CD4-positive, alpha-beta T cell treated with Interleukin-4 for 4 hours (primary cell): Measurements from ENCODE around the gene TUT4.
"Not testable (repeated sequence)": the region's sequence is repeated elsewhere in the genome, so short reads cannot be mapped to it uniquely, and the experiment has no call there.

ENCODE experiments used
- DNase-seq: peaks from one replicate; pipeline ENCODE4 v3.0.0-alpha.2; 2020

Gene TUT4

GRCh38 chr1:52552505-52553361, at the start of gene TUT4:
TUT4 (minus strand) TSS chr1:52553092; CDS start chr1:52526280, 26,812 bp downstream.
- DNase-seq: peak; percentile 76

- DNase-seq: peak; percentile 58
These were observed 49.3 kb upstream of the TUT4 start, which contains the start of gene GPX7 for GRCh38 chr1:52601991-52602855. GPX7 (plus strand) TSS chr1:52602371; CDS start chr1:52602410, 39 bp downstream.

GRCh38 chr1:52601519-52601918, 48.6 kb upstream of the TUT4 start:
- no peak for DNase-seq

- DNase-seq: no peak
These were observed 47.8 kb upstream of the TUT4 start for GRCh38 chr1:52600533-52601179.

- no peak for DNase-seq
These were observed 46.3 kb upstream of the TUT4 start for GRCh38 chr1:52599236-52599635.

GRCh38 chr1:52598729-52599128, 45.8 kb upstream of the TUT4 start:
- no peak for DNase-seq

GRCh38 chr1:52597912-52598311, 45.0 kb upstream of the TUT4 start:
- no peak for DNase-seq

- DNase-seq: no peak
These were observed 42.2 kb upstream of the TUT4 start for GRCh38 chr1:52595061-52595460.

GRCh38 chr1:52593495-52593894, 40.6 kb upstream of the TUT4 start:
- DNase-seq: no peak

GRCh38 chr1:52592637-52593323, 39.9 kb upstream of the TUT4 start:
- no peak for DNase-seq

- DNase-seq: no peak
These were observed 37.4 kb upstream of the TUT4 start for GRCh38 chr1:52590266-52590665.

- no peak for DNase-seq
These were observed 35.6 kb upstream of the TUT4 start for GRCh38 chr1:52588535-52588934.

GRCh38 chr1:52588027-52588426, 35.1 kb upstream of the TUT4 start:
- DNase-seq: no peak

- no peak for DNase-seq
These were observed 32.6 kb upstream of the TUT4 start for GRCh38 chr1:52585474-52585873.

GRCh38 chr1:52582116-52582696, 29.3 kb upstream of the TUT4 start:
- DNase-seq: no peak

- DNase-seq: no peak
These were observed 27.4 kb upstream of the TUT4 start for GRCh38 chr1:52580283-52580682.

- DNase-seq: no peak
These were observed 26.5 kb upstream of the TUT4 start for GRCh38 chr1:52579415-52579814.

- DNase-seq: not testable (repeated sequence)
These were observed 25.2 kb upstream of the TUT4 start for GRCh38 chr1:52578066-52578465.

- no peak for DNase-seq
These were observed 23.2 kb upstream of the TUT4 start for GRCh38 chr1:52576074-52576473.

- DNase-seq: no peak
These were observed 21.7 kb upstream of the TUT4 start for GRCh38 chr1:52574594-52574993.

GRCh38 chr1:52572387-52572786, 19.5 kb upstream of the TUT4 start:
- no peak for DNase-seq

- no peak for DNase-seq
These were observed 18.9 kb upstream of the TUT4 start for GRCh38 chr1:52571783-52572182.
